Measurements from ENCODE around the gene CST2.
"Not testable (repeated sequence)": the region's sequence is repeated elsewhere in the genome, so short reads cannot be mapped to it uniquely, and the experiment has no call there.

GRCh38 chr20:23811559-23811958 lies 15.0 kb downstream of the CST2 start:
- not testable (repeated sequence) for TF ChIP-seq CTCF (IDR thresholded peaks at IDR 0.05); EP300 (IDR thresholded peaks at IDR 0.05); POLR2AphosphoS5 (IDR thresholded peaks at IDR 0.05); POLR2A (IDR thresholded peaks at IDR 0.05; ENCODE audit: low read depth)
